GM18507 (cell line): ENCODE results near the gene RAD52.
"Not testable (repeated sequence)": the region's sequence is repeated elsewhere in the genome, so short reads cannot be mapped to it uniquely, and the experiment has no call there.

ENCODE experiments used
- DNase-seq: peaks from one replicate; pipeline ENCODE4 v3.0.0; 2011; ENCODE audit warnings: low read depth; ENCODE audit not compliant: insufficient read length; ENCODE audit errors: extremely low spot score
- FAIRE-seq: peaks from 2 replicates; lab custom pipeline; 2011; peaks lifted over from hg19 to GRCh38; lab: Jason Lieb, UNC

Gene RAD52

GRCh38 chr12:969821-970220, 20.3 kb upstream of the RAD52 start:
- FAIRE-seq (no peak), DNase-seq (no peak)

DNA sequence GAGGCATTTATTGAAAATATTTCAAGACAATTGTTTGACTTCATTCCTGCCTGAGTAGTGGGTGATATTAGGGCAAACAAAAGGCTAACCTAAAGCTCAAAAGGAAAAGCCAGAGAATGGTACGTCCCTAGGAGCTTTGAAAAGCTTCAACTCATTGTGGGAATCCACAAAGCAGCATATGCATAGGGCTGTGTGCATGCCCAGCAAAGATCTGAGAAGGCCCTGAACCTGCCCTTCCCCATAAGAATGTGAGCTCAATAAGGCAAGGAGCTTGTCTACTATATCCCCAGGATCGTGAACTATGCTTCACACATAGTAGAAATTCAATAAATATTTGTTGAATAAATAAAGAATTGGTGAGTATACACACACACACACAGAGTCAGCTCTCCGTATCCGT, 19.1 kb upstream of the RAD52 start:
- DNase-seq (no peak), FAIRE-seq (no peak)

- DNase-seq, result no peak
- no peak for FAIRE-seq
These were observed 18.1 kb upstream of the RAD52 start for GRCh38 chr12:967641-968040.

- DNase-seq, result no peak
- FAIRE-seq, result no peak
These were observed 17.2 kb upstream of the RAD52 start for GRCh38 chr12:966724-967123.

- FAIRE-seq, result peak; percentile 69
- no peak for DNase-seq
These were observed 9.2 kb upstream of the RAD52 start for GRCh38 chr12:958588-959123.

GRCh38 chr12:955939-956338, 6.4 kb upstream of the RAD52 start:
- no peak for DNase-seq
- no peak for FAIRE-seq

- DNase-seq, result no peak
- no peak for FAIRE-seq
These were observed 5.2 kb upstream of the RAD52 start for GRCh38 chr12:954741-955140.

- no peak for DNase-seq
- FAIRE-seq, result no peak
These were observed 4.3 kb upstream of the RAD52 start for GRCh38 chr12:953776-954175.

DNA sequence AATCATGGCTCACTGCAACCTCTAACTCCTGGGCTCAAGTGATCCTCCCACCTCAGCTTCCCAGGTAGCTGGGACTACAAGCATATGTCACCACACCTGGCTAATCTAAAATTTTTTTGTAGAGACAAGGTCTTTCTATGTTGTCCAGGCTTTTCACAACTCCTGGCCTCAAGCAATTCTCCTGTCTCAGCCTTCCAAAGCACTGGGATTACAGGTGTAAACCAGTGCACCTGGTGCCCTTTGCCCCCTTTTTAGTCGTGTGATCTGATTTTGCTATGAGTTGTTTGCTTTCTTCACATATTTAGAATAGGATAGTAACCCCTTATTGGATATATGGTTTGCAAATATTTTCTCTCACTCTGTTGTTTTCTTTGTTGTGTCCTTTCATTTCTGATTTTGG, 1.7 kb upstream of the RAD52 start:
- DNase-seq (no peak), FAIRE-seq (no peak)

- no peak for FAIRE-seq
These were observed 1.3 kb downstream of the RAD52 start for GRCh38 chr12:948238-948637.

GRCh38 chr12:946631-947030, 2.9 kb downstream of the RAD52 start:
- DNase-seq, result no peak
- peak; percentile 42 for FAIRE-seq

More at GRCh38 chr12:948238-948637, 1.3 kb downstream of the RAD52 start:
- no peak for DNase-seq

DNA sequence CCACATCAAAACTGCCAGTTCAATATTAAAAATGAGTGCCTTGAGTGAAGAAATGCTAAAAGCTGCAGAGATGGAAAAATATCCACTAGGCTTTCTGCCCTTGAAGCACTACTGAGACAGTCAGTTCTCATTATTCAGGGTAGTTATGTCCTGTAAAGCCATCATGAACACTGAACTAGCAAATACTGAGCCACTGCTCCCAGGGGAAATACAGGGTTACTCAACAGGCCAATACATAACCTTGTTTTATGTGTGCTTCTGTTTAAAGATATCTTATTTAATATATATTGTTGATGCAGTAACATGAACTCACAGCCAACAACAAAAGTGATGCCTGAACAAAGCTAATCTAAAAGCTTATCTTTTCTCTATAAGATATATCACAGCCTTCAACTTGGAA, 3.3 kb downstream of the RAD52 start:
- FAIRE-seq, result no peak
- DNase-seq, result no peak

- no peak for DNase-seq
These were observed 5.3 kb downstream of the RAD52 start for GRCh38 chr12:944211-944610.

GRCh38 chr12:943051-943450, 6.4 kb downstream of the RAD52 start:
- DNase-seq (no peak), FAIRE-seq (no peak)

More at GRCh38 chr12:944211-944610, 5.3 kb downstream of the RAD52 start:
- FAIRE-seq, result no peak

GRCh38 chr12:938810-939209, 10.7 kb downstream of the RAD52 start:
- DNase-seq (no peak), FAIRE-seq (no peak)

DNA sequence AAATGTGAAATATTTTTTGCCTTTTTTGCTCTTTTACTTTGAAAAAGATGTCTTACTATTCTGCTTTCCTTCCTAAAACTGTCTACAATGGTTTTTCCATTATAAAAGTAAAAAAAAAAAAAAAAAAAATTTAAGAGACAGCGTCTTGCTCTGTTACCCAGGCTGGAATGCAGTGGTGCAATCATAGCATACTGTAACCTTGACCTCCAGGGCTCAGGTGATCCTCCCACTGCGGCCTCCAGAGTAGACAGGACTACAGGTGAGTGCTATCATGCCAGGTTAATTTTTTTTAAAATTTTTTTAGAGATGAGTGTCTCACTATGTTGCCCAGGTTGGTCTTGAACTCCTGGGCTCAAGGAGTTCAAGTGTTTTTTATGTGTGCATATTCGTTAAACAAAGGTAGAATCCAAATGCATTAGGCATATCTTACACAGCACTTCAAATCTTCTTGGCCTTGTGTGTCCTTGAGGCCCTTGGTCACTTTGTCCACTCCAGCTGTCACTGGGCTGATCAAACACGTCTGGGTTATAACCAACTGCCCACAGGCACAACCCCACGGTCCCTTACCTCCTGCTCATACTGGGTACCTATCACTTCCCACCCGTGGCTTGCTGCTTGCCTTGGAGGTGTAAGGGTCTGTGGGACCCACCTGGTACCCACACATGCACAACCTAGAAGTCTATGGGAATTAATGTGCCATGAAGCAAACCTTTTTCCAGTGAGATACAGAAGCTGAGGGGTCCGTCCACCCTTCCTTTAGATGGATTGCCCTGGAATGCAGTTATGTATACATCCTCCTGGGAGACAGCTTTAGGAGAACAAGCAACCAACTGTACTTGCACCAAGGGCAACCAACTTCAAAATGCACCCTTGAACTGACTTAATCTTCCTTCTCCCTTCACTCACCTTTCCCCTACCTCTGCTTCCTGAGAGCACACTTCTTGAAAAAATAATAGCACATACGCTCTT, 12.8 kb downstream of the RAD52 start:
- no peak for DNase-seq
- FAIRE-seq, result no peak

DNA sequence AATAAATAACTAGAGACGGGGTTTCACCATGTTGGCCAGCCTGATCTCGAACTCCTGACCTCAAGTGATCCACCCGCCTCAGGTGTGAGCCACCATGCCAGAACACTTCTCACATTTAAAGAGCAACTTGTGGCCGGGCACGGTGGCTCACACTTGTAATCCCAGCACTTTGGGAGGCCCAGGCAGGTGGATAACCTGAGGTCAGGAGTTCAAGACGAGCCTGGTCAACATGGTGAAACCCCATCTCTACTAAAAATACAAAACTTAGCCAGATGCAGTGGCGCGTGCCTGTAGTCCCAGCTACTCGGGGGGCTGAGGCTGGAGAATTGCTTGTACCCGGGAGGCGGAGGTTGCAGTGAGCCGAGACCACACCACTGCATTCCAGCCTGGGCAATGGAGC, 13.6 kb downstream of the RAD52 start:
- FAIRE-seq, DNase-seq: not testable (repeated sequence)

DNA sequence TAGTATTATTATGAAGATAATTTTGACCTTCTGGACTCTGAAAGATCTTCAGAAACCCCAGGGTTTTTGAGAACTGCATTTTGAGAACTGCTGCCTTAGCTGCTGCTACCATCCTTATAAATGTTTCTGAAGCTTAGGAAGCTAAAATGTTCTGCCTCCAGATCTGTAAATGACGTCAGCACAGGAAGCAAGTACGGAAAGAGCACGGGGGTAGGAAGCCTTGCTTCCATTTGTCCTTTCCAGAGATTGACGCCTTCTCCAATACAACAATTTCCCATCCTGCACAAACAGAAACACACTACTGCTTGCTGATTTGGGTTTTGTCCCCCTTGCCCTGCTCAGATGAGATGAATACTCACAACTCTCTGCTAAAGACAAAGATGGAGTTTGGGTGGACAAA, 17.9 kb downstream of the RAD52 start:
- no peak for FAIRE-seq
- DNase-seq, result no peak

DNA sequence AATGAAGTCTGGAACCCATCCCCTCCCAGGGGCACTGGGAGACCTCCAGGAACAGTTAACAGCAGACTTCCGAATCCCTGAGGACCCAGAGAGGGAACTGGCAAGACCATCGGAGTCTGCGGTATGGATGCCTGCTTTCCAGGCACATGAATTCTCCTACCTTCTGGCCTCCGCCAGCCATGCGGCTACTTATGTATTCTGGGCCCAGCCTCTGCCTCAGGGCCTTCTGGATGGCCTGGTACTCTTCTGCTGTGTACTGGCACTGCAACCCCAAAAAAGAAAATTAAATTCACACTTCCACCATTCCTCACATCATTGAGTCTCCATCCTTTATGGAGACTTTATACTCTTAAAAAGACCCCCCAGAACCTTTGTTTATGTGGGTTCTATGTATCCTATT, 18.4 kb downstream of the RAD52 start:
- DNase-seq (no peak), FAIRE-seq (no peak)

DNA sequence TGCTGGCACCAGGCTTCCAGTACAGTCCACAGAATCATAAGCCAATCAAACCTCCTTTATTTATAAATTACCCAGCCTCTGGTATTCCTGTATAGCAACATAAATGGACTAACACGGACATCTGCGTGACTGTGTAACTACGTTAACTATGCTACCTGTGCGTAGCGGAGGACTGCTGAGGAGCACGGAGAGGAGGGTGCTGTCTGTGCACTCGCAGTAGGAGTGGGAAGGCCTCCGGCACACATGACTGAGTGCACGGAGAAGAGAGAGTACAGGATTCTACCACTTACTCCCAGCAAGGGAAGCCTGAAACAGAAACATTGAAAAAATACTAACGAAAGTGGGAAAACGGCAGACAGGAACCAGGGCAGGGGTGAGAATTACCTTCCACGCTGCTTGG, 22.9 kb downstream of the RAD52 start:
- FAIRE-seq (no peak), DNase-seq (no peak)

GRCh38 chr12:922285-922684, 27.2 kb downstream of the RAD52 start:
- no peak for FAIRE-seq
- DNase-seq, result no peak
